Measurements from ENCODE around the gene TRABD2A.
"Not testable (repeated sequence)": the region's sequence is repeated elsewhere in the genome, so short reads cannot be mapped to it uniquely, and the experiment has no call there.

Gene TRABD2A

DNA sequence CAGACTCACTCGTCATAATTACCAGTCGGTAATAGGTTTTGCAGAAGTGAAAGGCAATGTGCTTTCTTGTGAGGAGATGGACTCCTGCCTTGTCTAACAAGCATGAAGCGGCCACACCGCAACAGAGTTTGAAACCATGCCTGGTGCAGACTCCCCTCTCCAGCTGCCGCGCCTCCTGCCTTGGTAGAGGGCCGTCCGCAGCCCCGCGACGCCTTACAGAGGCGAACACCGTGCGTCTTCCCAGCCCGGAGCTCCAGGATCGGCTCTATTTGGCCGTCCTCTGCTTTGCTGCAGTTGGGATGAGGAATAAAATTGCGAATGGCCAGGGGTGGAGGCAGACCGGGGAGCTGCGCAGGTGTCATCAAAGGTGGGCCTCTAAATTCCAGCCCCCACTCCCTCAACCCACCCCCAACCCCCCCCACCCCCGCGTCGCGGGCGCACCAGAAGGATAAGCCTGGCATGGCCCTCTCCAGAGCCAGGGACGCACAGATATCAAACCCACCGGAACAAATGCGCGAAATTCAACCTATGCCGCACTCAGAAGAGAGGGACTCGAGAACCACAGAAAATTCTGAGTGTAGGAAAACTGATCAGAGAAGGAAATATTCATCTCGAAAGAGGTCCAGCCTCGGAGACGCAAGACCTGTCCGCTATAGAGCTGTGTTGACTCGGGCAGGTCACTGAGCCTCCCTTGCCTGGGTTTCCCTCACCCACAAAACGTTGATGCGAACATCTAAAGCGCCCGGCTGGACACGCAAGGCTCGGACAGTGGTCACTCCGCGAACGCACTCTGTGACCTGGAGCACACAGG is 1.1 kb downstream of the TRABD2A start:
- no peak for DNase-seq (ENCODE audit: low spot score)

DNA sequence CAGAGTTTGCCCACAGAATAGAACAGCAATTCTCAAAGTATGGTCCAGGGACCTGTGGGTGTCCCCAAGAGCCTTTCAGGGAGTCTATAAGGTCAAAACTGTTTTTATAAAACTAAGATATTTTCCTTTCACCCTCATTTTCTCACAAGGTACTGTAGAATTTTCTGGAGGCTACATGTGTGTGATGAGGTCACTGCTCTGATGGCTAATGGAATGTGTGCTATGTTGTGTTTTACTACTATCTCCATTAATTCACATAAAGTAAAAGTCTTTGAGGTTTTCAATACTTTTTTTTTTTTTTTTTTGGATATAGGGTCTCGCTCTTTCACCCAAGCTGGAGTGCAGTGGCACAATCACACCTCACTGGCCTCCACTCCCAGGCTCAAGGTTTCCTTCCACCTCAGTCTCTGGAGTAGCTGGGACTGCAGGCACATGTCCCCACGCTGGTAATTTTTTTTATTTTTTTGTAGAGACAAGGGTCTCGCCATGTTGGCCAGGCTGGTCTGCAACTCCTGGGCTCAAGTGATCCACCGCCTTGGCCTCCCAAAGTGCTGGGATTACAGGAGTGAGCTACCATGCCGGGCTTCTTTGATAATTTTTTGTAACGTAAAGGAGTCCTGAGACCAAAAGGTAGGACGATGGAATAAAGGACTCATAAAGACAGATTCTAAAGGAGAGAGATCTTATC is 1.8 kb downstream of the TRABD2A start:
- DNase-seq (ENCODE audit: low spot score) = no peak

DNA sequence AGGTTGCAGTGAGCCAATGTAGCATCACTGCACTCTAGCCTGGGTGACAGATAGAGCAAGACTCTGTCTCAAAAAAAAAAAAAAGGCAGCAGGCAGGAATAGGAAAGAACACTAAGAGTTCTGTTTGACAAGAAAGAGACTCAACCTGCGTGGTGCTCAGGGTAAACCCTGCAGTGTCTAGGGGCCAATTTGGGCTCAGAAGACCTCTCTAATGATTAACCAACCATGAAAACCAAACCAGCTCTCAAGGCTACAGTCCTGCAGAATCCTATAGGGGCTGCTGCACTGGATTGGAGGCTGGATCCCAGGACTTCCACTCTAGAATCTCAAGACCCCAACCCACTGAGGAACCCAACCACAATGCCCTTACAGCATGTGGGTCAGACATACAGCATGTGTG is 2.4 kb downstream of the TRABD2A start:
- DNase-seq (ENCODE audit: low spot score) = no peak

DNA sequence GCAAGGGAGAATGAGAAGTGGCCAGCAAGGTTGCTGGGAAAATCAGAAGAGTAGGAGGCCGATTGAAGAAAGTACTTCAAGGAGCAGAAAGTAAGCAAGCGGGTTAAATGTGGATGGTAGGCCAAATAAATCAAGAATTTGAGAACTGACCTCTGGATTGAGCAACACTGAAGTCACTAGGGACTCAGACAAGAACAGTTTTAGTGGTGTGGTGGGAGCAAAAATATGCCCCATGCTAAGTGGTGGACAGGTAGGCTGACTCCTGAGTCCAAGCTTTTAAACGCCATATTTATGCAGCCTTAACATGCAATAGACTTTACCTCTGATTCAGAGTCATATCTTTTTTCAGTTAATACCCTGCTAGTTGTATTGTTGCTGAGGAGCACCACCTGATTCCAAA is 4.5 kb downstream of the TRABD2A start:
- DNase-seq (ENCODE audit: low spot score) = no peak

DNA sequence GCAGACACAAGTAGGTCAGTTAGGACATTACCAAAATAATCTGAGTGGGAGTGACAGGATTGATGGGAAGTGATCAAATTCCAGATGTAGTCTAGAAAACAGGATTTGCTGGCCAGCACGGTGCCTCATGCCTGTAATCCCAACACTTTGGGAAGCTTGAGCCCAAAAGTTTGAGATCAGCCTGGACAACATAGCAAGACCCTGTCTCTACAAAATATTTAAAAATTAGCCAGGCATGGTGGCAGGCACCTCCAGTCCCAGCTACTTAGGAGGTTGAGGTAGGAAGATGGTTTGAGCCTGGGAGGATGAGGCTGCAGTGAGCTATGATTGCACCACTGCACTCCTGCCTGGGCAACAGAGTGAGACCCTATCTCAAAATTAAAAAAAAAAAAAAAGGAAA is 5.3 kb downstream of the TRABD2A start:
- not testable (repeated sequence) for DNase-seq (ENCODE audit: low spot score)

DNA sequence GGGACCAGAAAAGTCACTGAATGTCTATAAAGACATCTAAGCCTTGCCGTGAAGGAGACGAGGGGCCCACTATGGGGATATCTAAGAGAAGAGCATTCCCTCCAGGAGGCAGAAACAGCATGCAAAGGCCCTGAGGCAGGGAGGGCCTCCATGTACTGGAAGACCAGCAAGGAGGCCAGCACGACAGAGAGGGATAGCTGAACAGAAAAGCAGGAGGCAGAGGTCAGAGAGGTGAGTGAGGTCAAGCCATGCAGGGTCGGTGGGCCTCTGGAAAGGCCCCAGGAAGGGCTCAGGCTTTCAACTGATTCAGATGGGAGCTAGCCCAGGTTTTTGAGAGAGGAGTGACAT is 5.7 kb downstream of the TRABD2A start:
- no peak for DNase-seq (ENCODE audit: low spot score)

DNA sequence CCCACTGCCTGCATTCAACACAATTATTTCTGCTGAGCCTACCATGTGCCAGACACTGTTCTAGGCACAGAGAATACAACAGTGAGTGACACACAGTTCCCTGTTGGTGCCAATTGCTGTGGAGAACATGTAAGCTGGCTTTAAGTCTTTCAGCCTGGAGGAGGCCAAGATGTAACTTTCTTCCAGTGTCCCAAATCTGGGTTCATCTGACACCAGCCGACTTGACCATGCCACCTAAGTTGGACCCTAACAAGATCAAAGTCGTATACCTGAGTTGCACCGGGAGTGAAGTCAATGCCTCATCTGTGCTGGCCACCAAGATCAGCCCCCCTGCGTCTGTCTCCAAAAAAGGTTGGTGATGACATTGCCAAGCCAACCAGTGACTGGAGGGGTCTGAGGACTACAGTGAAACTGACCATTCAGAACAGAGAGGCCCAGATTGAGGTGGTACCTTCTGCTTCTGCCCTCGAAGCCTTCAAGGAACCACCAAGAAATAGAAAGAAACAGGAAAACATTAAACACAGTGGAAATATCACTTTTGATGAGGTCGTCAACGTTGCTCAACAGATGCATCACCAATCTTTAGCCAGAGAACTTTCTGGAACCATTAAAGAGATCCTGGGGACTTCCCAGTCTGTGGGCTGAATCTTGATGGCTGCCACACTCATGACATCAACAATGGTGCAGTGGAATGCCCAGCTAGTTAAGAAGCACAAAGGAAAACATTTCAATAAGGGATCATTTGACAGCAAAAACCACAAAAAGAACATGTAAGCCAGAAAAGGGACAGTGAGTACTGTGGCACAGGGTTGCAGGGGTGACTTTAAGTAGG is 6.3 kb downstream of the TRABD2A start:
- no peak for DNase-seq (ENCODE audit: low spot score)

DNA sequence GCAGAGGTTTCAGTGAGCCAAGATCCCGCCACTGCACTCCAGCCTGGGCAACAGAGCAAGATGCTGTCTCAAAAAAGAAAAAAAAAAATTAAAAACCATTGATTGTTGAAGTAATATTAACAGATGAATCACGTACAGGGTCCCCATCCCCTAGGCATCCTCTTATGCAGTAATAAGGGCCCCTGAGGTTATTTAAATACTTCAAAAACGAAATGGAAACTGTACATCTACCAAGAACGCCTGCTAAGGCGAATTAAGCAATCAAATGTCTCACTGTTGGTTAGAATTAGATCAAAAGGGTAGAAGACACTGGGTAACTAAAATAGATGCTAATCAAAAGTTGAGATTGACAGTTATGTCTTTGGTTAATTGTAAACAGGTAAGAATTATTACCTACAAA is 7.5 kb downstream of the TRABD2A start:
- DNase-seq (ENCODE audit: low spot score) = no peak

DNA sequence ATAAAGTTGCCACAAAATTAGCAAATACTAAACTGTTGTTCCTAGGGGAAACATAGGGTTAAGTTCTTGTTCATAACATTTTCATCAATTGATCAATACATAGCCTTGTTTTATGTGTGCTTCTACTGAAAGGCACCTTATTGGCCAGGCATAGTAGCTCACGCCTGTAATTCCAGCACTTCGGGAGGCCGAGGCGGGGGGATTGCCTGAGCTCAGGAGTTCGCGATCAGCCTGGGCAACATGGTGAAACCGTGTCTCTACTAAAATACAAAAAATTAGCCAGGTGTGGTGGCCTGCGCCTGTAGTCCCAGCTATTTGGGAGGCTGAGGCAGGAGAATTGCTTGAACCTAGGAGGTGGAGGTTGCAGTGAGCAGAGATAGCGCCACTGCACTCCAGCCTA is 8.2 kb downstream of the TRABD2A start:
- not testable (repeated sequence) for DNase-seq (ENCODE audit: low spot score)

DNA sequence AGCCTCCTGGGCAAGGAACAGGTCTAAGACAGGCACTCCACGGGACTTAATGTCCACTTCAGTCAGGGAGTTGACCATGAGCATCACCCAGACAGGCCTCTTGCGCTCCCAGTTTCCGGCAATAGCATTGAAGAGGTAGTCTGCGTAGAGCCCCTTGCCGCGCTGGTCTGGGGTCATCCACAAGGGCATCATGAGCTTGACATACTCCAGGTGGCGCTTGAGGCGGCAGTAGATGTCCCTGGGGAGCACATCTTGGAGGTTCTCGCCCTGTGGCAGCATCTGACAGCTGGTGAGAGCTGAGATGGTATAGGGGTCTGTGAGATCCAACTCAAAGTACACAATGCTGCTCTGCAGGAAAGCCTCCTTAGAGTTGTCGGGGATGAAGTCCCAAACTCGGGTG is 10.6 kb downstream of the TRABD2A start:
- DNase-seq (ENCODE audit: low spot score) = no peak

DNA sequence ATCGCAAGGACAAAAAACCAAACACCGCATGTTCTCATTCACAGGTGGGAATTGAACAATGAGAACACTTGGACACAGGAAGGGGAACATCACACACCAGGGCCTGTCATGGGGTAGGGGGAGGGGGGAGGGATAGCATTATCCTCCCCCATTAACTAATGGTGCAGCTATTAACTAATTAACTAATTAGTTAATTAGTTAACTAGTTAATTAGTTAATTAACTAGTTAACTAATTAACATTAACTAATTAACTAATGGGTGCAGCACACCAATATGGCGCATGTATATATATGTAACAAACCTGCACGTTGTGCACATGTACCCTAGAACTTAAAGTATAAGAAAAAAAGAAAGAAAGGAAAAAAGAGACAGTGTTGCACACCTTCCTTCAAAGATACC is 12.6 kb downstream of the TRABD2A start:
- not testable (repeated sequence) for DNase-seq (ENCODE audit: low spot score)

DNA sequence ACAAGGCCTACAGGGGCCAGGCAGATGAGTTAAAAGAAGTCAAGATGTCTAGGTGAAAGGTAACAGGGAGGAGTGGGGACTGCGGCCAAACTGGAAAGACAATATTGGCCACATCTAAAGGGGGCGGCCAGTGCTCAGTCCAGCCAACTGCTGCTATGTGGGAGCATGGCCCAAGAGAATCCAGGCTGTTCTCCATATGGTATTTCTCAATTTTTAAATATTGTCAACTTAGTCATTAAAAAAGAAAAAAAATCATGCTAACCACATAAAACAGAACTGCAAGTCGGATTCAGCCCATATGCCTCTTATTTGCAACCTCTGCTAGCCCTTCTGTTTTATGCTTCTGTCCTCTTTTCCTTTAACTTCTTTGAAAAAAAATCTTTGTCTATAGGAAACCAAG is 14.8 kb downstream of the TRABD2A start:
- no peak for DNase-seq (ENCODE audit: low spot score)

DNA sequence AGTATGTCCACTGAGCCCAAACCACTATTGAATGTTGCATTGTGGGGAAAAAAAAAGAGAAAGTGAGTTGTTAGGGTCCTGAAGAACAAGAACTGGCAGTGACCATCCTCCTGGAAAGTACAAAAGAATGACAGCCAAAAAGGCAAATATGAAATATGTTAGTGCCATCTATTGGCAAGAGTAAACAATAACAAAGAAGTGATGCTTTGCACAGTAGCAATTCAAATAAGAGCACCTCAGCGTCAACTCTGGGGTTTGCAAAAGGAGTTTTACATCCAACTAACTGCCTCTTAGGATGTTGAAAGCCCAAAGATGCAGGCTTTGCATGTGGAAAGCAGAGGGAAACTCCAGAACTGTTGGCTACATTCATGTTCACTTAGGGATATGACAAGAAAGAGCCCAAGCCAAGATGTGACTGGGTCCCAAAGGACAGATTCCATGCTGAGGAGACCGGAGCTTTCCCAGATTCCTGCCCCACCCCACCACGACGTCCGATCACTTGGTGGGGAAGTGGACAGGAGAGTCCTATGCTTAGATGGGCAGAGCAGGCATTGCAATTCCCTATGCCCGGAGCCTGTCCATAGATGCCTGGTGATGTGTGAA is 15.6 kb downstream of the TRABD2A start:
- DNase-seq (ENCODE audit: low spot score) = no peak

DNA sequence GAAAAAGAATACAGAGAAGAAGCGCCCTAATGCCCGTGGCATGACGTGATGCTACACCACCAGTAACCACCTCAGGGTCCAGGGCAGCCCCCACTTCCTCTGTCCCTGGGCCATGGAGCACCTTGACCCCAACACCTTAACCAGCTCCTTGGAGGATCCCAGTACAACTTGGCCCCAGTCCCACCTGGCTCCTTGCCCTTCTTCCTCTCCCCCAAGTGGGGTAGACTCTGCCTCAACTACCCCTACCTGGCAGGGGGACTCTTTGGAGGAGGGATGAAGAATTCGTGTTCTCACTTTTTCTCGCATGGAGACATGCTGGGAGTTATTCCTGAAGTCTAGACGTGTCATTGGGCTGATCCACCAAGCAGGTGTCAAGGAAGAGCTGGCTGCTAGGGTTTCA is 18.9 kb downstream of the TRABD2A start:
- DNase-seq (ENCODE audit: low spot score) = no peak

DNA sequence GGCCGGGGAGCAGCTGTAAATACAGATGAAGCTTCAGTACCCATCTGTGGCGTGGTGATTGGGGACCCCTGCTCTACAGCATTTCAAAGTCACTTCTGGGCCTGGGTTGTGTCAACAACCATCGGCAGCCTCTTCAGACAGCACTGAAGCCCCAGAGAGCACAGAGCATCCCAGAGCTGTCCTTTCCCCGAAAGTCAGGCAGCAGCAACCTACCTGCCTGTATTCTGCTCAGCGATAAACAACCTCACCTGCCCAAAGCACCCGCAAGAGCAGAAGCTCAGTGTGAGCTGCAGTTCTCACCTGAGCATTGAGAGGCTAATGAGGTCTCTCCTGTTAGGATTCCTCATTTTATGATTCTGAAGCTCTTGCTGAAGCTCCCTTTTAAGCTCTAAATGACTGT is 19.3 kb downstream of the TRABD2A start:
- DNase-seq (ENCODE audit: low spot score) = no peak

DNA sequence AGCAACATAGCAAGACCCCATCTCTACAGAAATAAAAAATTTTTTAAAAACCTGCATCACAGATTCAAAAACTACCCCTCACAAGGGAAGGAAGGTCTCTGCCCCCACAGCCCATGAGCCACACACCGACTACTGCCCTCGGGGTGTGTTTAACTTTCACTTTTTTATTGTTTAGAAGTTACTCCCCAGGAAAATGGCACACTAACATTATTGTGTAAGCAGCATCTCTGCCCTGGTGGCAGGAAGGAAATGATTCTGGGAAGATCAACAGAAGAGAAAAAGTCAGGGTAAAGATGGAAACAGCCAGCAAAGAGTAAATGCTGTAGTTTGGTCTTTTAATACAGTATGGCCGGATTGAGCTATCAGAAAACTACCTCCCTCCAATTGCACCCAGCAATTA is 21.9 kb downstream of the TRABD2A start:
- DNase-seq (ENCODE audit: low spot score) = no peak

DNA sequence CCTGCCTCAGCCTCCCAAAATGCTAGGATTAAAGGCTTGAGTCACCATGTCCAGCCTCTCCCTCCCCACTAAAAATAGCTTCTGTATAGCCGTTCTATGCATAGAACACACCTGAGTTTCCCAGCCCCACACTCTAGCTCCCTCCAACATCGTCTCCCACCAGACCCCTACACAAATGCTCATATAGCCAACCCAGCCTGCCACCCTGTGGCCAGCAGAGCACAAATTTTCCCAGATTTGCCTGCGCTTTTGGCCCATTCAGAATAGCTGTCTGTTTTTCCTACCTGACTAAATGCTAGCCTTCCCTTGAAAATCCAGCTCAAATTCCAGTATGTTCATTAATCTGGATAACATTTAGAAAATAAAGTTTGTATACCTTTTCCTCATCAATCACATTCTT is 22.8 kb downstream of the TRABD2A start:
- no peak for DNase-seq (ENCODE audit: low spot score)

DNA sequence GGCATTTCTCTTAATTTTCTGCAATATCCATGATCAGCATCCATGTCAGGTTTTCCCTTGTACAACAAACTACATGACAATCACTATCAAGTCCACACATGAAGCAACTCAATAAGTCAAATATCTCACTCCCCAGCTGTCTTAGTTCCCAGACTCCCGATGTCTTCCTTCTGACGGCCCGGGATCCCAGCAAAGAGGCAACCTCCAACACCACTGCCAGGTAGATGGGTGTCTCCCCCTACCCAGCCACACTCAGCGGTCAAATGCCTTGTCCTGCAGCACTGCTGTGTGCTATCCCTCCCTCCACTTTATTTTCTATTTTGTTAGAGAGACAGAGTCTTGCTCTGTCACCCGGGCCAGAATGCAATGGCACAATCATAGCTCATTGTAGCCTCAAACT is 23.3 kb downstream of the TRABD2A start:
- no peak for DNase-seq (ENCODE audit: low spot score)

DNA sequence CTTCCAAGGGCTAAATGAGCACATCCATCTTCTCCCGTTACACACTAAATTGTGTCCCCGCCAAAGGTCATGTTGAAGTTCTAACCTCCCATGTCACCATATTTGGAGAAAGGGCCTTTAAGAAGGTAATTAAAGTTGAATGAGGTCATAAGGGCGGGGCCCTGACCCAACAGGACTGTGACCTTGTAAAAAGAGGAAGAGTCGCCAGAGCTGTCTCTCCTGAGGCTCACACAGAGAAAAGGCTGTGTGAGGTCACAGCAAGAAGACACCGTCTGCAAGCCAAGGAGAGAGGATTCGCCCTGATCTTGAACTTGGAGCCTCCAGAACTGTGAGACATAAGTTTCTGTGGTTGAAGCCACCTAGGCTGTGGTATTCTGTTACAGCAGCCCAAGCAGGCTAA is 24.1 kb downstream of the TRABD2A start:
- no peak for DNase-seq (ENCODE audit: low spot score)

DNA sequence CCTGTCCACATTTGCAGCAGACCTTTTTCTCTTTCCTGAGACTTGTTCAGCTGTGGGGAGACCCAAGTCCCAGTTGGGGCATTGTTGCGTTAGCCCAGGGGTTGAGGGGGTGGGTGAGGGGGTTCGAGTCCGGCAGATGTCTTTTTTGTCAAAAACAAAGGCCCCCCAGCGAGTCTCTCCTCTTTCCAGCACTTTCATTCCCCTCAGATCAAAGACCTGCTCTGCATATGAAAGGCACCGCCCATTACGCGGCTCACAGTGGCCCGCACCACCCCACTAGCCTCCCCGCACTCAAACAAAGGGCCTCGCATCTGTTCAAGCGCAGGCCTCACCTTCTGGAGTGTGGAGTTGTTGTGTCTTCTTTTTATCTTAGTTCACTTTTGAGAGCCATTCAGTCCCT is 25.2 kb downstream of the TRABD2A start:
- peak; percentile 61 for DNase-seq (ENCODE audit: low spot score)

DNA sequence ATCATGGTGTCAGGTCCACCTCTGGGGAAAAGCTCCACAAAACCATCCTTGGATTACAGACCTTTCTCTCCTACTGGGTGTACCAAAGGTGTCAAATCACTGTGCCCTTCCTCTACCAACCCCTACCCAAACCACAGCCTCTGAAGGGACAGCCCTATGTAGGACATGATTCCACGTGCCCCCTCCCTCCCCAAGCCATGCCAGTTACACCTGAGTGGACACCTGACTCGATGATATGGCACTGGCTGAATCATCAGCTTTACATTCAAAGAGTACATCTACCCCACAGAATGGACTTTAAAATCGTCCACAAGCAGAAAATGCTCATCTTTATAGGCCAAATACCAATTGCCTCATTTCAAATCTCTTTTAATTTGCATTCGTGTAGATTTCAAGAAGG is 26.0 kb downstream of the TRABD2A start:
- DNase-seq (ENCODE audit: low spot score) = no peak

DNA sequence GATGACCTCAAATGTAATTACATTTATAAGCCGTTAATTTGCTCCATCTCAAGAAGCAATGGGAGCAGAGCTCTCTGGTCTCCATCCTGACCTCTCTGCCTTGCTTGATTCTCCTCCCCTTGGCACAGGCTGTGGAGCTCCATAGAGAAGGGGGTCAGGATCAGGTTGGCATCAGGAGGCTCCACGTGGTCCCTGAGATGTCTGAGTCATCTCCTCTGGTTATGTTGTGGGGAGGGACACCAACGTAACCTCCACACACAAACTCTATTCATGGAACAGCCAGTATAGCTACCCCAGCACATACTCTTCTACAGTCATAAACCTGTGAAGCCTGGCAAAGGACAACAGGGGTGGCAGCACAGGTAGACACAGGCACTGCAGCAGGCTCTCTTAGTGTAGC is 29.0 kb downstream of the TRABD2A start:
- DNase-seq (ENCODE audit: low spot score) = no peak

DNA sequence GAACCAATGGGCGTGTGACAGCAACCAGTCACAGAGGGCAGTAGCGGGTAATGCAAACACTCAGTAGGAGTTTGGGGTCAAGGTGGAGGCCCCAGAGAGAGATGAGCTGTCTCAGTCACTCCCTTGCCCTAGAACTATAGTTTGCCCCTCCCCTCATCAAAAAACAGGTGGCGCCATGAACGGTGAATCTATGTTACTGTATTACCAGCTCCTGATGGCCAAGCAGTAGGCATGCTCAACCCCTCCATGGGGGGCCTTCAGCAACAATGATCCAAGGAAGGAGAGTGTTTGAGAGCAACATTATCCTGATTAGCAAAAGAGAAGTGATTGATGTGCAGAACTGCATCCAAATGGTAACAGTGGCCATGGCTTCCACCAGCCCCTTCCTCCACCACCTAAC is 30.4 kb downstream of the TRABD2A start:
- no peak for DNase-seq (ENCODE audit: low spot score)

All from ecto neural progenitor cell (in vitro differentiated cells).